HG03066 (cell line): ENCODE measurements around the gene PLCB4.
"Not testable (repeated sequence)": the region's sequence is repeated elsewhere in the genome, so short reads cannot be mapped to it uniquely, and the experiment has no call there.

Source experiments
- ATAC-seq: cut with Tn5 transposase; IDR thresholded peaks from one replicate; pipeline ENCODE4 v1.9.1; 2021; ENCODE audit warnings: low read depth; ENCODE audit not compliant: unreplicated experiment

Gene PLCB4

GRCh38 chr20:9348316-9348715 lies 279.4 kb downstream of the PLCB4 start:
- ATAC-seq = no peak

- ATAC-seq = no peak
Observed at GRCh38 chr20:9348747-9349146, 279.9 kb downstream of the PLCB4 start.

- no peak for ATAC-seq
Observed at GRCh38 chr20:9349249-9349648, 280.4 kb downstream of the PLCB4 start.

GRCh38 chr20:9352739-9353138 lies 283.9 kb downstream of the PLCB4 start:
- ATAC-seq = no peak

GRCh38 chr20:9353180-9353915 lies 284.5 kb downstream of the PLCB4 start:
- no peak for ATAC-seq

GRCh38 chr20:9353916-9354276 lies 285.0 kb downstream of the PLCB4 start:
- ATAC-seq = no peak

GRCh38 chr20:9354579-9354978 lies 285.7 kb downstream of the PLCB4 start:
- no peak for ATAC-seq

- ATAC-seq = no peak
Observed at GRCh38 chr20:9358001-9358400, 289.1 kb downstream of the PLCB4 start.

- no peak for ATAC-seq
Observed at GRCh38 chr20:9359561-9360308, 290.8 kb downstream of the PLCB4 start.

GRCh38 chr20:9360431-9360830 lies 291.5 kb downstream of the PLCB4 start:
- no peak for ATAC-seq

- no peak for ATAC-seq
Observed at GRCh38 chr20:9363673-9364072, 294.8 kb downstream of the PLCB4 start.

GRCh38 chr20:9367328-9367727 lies 298.4 kb downstream of the PLCB4 start:
- no peak for ATAC-seq

- ATAC-seq = no peak
Observed at GRCh38 chr20:9367746-9368145, 298.9 kb downstream of the PLCB4 start.

- no peak for ATAC-seq
Observed at GRCh38 chr20:9368893-9369292, 300.0 kb downstream of the PLCB4 start.

- no peak for ATAC-seq
Observed at GRCh38 chr20:9369557-9369956, 300.7 kb downstream of the PLCB4 start.

GRCh38 chr20:9374072-9374471 lies 305.2 kb downstream of the PLCB4 start:
- no peak for ATAC-seq

GRCh38 chr20:9374480-9374879 lies 305.6 kb downstream of the PLCB4 start:
- ATAC-seq = no peak

GRCh38 chr20:9375221-9375681 lies 306.4 kb downstream of the PLCB4 start:
- no peak for ATAC-seq

GRCh38 chr20:9377007-9377406 lies 308.1 kb downstream of the PLCB4 start:
- ATAC-seq = no peak

- not testable (repeated sequence) for ATAC-seq
Observed at GRCh38 chr20:9385345-9386310, 316.7 kb downstream of the PLCB4 start.
